Upper lobe of right lung (tissue), 1 donor: ENCODE results near the gene MRTFA. TPM values are rescaled to one million over a fixed set of nuclear protein-coding genes. Genes with fewer than 3 reads are reported as not detected.
A peak's percentile ranks its signal among the peaks of the same experiment; 100 is the strongest.

Experiments
- ATAC-seq: fragments of 200-7000 bp; cut with Tn5 transposase; one replicate; pipeline ENCODE4 v1.9.1; 2020; ENCODE audit warnings: mild to moderate bottlenecking, moderate library complexity
- DNase-seq: peaks from one replicate; pipeline ENCODE4 v3.0.0-alpha.2; 2020
- H3K27ac ChIP-seq: fragments of 200-600 bp; one replicate; pipeline ENCODE4 v1.8.0; 2022
- H3K27me3 ChIP-seq: fragments of 200-600 bp; one replicate; pipeline ENCODE4 v1.8.0; 2022; ENCODE audit warnings: mild to moderate bottlenecking
- H3K36me3 ChIP-seq: fragments of 200-600 bp; one replicate; pipeline ENCODE4 v1.8.0; 2022
- H3K4me1 ChIP-seq: fragments of 200-600 bp; one replicate; pipeline ENCODE4 v1.8.0; 2022
- H3K4me3 ChIP-seq: fragments of 200-600 bp; one replicate; pipeline ENCODE4 v1.8.0; 2022; ENCODE audit warnings: mild to moderate bottlenecking
- H3K9me3 ChIP-seq: fragments of 200-600 bp; one replicate; pipeline ENCODE4 v1.8.0; 2022
- CTCF ChIP-seq: fragments of 200-600 bp; IDR thresholded peaks from one replicate; pipeline ENCODE4 v1.8.0; 2022; ENCODE audit warnings: antibody characterized with exemption
- intact Hi-C: fragments of 100-400 bp; cut with DNase I; formaldehyde crosslinking; loops from one replicate; pipeline ENCODE4 v1.11.0; 2022
- total RNA-seq: library from RNA; stranded (reverse); fragmentation: NEBNext Ultra II Directional; extraction: Animal tissue kit (Norgen Biotek cat#: 25700); gene quantifications from one replicate; pipeline ENCODE4 v1.2.1, GENCODE V29; 2021
- donor health status: DM: no; HTN: yes; CAD: no; lungs with severe emphysema.

Gene MRTFA
- total RNA-seq, 1 donor from 2014 or later: 60.4 TPM

GRCh38 chr22:40583053-40583741, 53.3 kb downstream of the MRTFA start:
- no peak for ATAC-seq
- Histone ChIP-seq H3K36me3 (no peaks in the 10 kb centered on the region), H3K27ac (no peak overlapping the region), H3K4me3 (no peak overlapping the region), H3K9me3 (no peaks in the 10 kb centered on the region), H3K4me1 (no peaks in the 10 kb centered on the region), H3K27me3 (no peaks in the 10 kb centered on the region)
- intact Hi-C loops: no loop called here
- no peak for TF ChIP-seq CTCF
- no peak for DNase-seq

DNA sequence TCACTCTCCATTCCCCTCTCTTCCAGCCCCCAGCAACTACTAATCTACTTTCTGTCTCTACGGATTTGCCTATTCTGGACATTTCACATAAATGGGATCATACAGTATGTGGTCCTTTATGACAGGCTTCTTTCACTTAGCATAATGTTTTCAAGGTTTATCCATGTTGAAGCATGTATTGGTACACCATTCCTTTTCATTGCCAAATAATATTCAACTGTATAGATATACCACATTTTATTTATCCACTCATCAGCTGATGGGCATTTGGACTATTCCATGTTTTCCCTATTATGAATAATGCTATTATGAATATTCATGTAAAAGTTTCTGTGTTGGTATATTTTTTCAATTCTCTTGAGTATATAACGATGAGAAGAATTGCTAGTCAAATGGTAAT, 54.5 kb downstream of the MRTFA start:
- no peak for DNase-seq
- intact Hi-C loops: no loop called here
- no peaks in the 10 kb centered on the region for H3K36me3 ChIP-seq
- H3K27me3 ChIP-seq: no peaks in the 10 kb centered on the region
- H3K4me1 ChIP-seq: no peaks in the 10 kb centered on the region
- H3K9me3 ChIP-seq: no peaks in the 10 kb centered on the region
- TF ChIP-seq CTCF: no peak
- H3K27ac ChIP-seq: no peak overlapping the region
- ATAC-seq: no peak
- no peak overlapping the region for H3K4me3 ChIP-seq

DNA sequence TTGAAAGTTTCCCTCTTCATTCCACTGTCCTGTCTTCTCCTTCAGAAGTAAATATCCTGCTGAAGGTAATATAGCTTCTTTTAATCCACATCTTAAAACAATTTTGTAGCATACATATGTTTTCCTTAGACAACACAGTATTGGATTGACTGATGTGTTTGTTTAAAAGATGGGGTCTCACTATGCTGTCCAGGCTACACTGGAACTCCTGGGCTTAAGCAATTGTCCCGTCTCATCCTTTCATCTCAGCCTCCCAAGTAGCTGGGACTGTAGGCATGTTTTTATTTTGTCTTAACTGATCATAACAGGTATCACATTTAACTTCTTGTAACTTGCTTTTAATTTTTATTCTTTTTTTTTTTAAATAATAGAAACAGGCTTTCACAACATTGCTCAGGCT, 55.9 kb downstream of the MRTFA start:
- H3K9me3 ChIP-seq: no peaks in the 10 kb centered on the region
- intact Hi-C loops: no loop called here
- H3K4me1 ChIP-seq: no peaks in the 10 kb centered on the region
- ATAC-seq (no peak), DNase-seq (no peak)
- H3K4me3 ChIP-seq: no peak overlapping the region
- no peak overlapping the region for H3K27ac ChIP-seq
- H3K36me3 ChIP-seq: no peaks in the 10 kb centered on the region
- no peak for TF ChIP-seq CTCF
- no peaks in the 10 kb centered on the region for H3K27me3 ChIP-seq

DNA sequence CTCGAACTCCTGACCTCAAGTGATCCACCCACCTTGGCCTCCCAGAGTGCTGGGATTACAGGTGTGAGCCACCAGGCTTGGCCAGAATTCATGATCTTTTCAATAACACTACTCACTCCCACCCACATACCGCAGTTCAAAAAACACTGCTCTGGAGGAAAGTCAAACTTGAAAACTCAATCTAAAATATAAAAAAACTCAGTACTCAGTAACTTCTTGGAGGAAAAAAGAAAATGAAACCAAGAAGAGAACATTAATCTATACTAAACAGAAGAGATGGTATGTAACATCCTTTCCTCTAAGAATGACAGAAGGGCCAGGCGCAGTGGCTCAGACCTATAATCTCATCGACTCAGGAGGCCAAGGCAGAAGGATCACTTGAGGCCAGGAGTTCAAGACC, 58.3 kb downstream of the MRTFA start:
- no peak for TF ChIP-seq CTCF
- DNase-seq: no peak
- Histone ChIP-seq H3K27ac (no peak overlapping the region), H3K4me1 (no peaks in the 10 kb centered on the region), H3K36me3 (no peaks in the 10 kb centered on the region), H3K9me3 (no peaks in the 10 kb centered on the region), H3K4me3 (no peak overlapping the region), H3K27me3 (no peaks in the 10 kb centered on the region)
- intact Hi-C loops: no loop called here
- no peak for ATAC-seq

- intact Hi-C loops: no loop called here
- H3K27ac ChIP-seq: peak overlapping the region; percentile 30
- no peak overlapping the region for H3K4me3 ChIP-seq
- ATAC-seq (no peak), DNase-seq (no peak)
- H3K36me3 ChIP-seq: no peaks in the 10 kb centered on the region
- no peaks in the 10 kb centered on the region for H3K4me1 ChIP-seq
- H3K9me3 ChIP-seq: no peaks in the 10 kb centered on the region
- no peak for TF ChIP-seq CTCF
- H3K27me3 ChIP-seq: no peaks in the 10 kb centered on the region
Observed at GRCh38 chr22:40572976-40573375, 63.5 kb downstream of the MRTFA start.

DNA sequence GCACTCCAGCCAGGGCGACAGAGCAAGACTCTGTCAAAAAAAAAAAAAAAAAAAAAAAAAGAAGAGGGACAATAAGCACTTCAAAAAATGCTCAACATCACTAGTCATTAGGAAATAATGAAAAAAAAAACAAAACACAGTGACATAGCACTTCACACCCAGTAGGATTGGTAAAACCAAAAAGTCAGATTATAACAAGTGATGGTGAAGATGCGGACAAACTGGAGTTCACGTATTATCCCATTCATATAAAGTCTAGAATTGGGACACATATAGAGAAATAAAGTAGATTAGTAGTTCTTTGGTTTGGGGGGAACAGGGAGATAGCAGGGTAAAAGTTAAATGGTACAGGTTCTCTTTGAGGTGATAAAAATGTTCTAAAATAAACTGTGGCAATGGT, 64.6 kb downstream of the MRTFA start:
- Histone ChIP-seq H3K4me3 (no peak overlapping the region), H3K4me1 (no peaks in the 10 kb centered on the region), H3K36me3 (no peaks in the 10 kb centered on the region), H3K27me3 (no peaks in the 10 kb centered on the region), H3K27ac (no peak overlapping the region), H3K9me3 (no peaks in the 10 kb centered on the region)
- DNase-seq (no peak), ATAC-seq (no peak)
- intact Hi-C loops: no loop called here
- no peak for TF ChIP-seq CTCF
